GM11168 (cell line): ENCODE results near the gene STRA6.

Experiments
- in situ Hi-C: fragments of 300-500 bp; cut with MboI; formaldehyde crosslinking; loops from one replicate; pipeline ENCODE4 v1.12.0; 2022; ENCODE audit warnings: low sequenced_read_pairs; ENCODE audit not compliant: unreplicated experiment

Gene STRA6, protein sequence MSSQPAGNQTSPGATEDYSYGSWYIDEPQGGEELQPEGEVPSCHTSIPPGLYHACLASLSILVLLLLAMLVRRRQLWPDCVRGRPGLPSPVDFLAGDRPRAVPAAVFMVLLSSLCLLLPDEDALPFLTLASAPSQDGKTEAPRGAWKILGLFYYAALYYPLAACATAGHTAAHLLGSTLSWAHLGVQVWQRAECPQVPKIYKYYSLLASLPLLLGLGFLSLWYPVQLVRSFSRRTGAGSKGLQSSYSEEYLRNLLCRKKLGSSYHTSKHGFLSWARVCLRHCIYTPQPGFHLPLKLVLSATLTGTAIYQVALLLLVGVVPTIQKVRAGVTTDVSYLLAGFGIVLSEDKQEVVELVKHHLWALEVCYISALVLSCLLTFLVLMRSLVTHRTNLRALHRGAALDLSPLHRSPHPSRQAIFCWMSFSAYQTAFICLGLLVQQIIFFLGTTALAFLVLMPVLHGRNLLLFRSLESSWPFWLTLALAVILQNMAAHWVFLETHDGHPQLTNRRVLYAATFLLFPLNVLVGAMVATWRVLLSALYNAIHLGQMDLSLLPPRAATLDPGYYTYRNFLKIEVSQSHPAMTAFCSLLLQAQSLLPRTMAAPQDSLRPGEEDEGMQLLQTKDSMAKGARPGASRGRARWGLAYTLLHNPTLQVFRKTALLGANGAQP

DNA sequence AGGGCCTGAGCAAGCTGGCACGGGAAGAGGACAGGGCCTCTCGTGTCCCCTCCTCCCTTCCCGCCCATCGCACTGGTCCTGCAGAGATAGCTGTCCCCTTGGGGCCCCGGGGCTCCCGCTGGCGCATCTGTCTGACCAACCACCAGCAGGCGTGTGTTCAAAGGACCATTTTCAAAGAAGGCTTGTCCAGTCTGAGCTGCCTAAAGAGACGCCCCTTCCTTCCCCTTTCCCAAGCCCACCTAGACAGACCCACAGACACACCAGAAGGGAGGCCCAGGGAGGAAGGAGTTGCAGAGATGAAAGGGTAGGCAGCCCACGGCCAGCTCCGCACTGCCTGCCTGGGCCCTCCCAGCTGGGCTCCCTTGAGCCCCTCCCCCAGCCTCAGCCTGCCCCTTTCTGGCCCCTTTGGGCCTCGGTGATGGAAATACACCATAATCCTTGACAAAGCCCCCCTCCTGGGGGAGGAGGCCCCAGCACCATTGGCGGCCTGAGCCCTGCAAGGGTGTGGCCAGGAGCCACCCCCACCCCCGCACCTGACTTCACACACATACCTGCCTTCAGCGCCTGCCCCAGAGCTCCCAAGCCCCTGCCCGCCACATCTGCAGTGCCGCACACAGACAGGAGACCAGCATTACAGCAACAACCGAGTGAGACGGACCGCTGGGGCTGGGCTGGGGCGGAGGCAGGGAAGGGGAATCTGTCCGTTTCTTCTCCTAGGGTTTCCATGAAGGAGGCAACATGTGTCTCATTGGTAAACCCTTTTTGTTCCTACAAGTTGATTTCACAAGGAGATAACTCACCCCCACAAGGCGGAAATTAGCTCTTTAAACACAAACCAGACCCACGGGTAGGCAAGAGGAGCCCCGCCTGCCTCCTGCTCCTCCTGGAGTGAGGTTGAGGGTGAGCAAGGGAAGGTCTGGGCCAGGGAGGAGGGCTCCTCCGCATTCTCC lies at the start of gene STRA6:
Gene STRA6, minus strand, starts transcription at position 336 of the 950 bp plus-strand sequence. CDS start 520 bp downstream, outside the sequence.
- in situ Hi-C loops, result no loop called here

DNA sequence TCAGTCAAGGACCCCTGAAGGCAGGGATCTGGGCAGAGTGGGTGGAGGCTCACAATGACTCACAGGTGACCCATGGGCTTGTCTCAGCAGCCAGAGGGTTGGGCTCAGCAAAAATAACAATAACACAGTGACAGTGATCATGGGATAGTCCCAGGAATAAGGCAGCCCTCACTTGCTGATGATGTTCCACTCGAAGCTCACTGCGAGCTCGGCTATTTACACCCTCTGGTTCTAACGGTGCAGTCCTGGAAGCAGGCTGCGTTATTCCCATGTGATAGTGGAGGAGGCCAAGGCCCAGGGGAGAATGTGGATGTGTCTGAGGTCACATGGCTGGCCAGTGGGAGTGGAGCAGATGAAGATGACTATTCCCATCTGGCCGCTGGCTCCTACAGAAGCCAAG lies 49.7 kb upstream of the STRA6 start:
- in situ Hi-C loops, result no loop called here

DNA sequence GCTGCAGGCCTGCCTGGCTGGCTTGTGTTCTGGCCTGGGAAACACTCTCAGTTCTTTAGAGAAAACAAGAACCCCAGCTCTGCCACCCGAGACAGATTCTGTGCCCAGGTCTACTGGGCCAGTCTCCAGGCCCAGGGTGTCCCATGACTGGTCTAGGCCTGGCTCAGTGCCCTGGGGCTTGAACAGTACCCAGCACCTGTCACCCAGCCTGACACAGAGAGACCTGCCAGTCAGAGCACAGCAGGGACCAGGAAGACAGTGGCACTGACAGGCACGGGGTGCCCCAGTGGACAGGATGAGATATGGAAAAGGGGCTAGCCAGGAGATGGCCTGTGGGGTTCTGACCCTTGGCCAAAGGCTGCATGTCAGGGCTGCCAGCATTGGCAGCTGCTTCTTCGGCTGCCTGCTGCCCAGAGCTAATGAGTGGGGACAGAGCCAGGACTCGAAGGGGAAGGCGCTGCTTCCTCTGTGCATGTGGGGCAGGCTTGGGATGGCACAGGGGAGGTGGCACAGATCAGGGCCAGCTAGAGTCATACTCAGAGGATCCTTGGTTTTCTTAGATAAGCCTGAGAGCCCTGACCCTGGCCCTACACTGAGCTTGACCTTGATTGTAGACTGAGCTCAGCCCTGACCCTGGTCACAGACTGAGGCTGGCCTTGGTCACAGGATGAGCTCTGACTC lies 48.7 kb upstream of the STRA6 start:
- in situ Hi-C loops, result no loop called here

DNA sequence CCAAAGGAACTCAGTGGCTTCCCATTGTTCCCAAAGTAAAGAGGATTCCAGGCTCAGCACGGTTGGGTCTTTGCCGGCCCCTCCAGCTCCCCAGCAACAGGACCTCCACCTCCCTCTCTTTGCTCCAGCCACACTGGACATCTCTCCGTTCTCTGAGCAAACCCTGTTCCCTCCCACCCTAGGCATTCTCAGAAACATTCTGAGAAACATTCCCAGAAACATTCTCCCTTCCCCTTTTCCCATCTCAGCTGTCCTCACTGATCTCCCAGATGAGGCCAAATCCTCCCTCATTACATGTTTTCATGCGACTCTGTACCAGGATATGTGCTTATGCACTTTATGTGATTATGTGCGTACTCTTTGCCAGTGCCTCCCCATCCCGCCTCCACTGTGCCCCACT lies 47.7 kb upstream of the STRA6 start:
- in situ Hi-C loops, result no loop called here

DNA sequence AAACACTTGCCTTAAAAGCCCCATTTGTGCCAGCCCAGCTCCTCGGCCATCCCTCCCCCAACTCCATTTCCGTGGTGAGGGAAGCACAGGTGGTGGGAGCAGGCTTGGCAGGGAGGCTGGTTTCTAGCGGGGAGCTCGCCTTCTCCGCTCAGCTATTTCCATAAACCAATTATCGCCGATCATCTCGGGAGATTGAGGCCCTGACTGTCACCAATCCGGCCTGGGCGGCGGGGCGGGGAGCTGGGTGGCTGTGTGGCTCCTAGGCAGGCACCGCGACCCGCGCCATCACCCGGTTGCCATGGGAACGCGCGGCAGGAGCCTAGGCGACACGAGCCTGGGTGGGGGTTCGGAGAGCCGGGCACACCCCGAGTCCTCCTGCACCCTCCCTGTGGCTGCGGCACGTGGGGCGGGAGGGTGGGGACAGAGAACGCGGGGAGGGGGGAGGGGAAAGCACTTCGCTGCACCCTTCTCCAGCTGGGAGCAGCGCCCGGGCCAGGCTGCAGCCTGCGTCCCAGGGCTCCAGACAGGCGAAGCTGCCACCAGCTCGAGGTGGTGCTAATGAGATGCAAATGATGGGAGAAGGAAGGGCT lies 42.9 kb upstream of the STRA6 start:
- in situ Hi-C loops, result no loop called here

DNA sequence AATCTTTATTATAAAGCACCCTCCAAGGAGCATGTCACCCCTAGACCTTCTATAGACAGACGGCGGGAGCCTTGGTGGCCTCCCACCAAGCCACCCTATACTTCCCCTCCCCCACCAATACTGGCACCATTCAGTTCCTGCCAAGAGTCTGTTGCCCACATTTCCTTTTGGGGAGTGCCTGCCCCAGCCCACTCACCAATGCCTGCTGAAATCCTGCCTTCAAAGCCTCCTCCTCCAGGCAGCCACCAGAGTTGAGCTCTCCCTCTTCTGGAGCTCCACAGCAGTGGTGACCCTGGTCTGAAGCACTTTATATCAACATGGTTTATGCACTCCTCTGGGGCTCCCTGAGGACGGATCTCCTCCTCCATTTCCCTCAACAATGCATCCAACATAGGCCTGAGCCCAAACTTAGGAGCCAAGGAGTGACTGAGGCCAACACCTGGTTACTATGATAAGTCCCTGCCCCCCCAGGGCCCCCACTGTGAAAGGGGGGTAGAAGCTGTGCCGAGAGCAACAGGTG lies 42.3 kb upstream of the STRA6 start:
- in situ Hi-C loops, result no loop called here

DNA sequence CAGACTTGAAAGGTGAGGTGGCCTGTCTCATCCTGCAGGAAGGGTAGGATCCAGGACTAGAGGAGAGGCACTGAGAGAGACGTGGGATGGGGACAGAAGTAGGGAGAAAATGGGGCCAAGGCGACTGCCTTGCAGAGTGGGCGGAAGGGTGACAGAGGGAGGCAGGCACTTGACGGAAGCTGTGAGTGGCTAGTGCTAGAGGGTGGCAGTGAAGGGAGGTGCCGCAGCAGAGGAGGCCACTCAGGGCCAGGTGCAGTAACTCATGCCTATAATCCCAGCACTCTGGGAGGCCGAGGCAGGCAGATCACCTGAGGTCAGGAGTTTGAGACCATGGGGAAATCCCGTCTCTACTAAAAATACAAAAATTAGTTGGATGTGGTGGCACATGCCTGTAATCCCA lies 40.8 kb upstream of the STRA6 start:
- in situ Hi-C loops, result no loop called here

DNA sequence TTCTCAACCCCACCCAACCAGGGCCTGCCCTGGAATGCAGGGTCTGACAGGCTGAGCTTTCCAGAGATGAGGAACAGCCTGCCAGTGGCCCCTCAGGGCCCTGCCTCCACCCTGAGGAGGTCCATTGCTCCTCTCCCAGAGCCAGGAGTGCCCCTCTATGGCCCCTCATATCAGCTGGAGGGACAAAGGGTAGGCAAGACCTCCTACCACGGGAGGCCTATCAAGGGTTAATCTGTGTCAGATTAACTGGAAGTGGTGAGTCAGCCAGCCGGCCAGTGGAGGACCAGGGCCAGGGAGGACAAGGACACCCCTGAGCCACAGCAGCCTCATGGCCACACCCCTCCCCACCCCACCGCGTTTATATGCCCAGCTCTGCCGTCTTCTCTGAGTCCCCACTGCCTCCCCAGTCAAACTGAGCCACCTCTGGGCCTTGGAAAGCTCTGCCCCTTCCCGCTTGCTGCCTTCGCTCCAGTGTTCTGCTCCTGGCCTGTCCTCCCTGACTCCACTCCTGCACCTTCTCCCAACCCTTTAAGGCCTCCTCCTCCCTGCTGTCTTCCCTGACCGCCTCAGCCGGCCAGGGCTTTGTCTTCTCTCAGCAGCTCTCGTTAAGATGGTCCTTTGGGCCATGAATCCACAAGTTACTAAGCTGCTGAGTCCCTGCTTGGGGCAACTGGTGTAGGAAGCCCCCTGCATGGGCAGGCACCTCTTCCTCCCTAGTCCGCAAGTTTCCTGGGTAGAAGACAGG lies 40.0 kb upstream of the STRA6 start:
- in situ Hi-C loops, result no loop called here

DNA sequence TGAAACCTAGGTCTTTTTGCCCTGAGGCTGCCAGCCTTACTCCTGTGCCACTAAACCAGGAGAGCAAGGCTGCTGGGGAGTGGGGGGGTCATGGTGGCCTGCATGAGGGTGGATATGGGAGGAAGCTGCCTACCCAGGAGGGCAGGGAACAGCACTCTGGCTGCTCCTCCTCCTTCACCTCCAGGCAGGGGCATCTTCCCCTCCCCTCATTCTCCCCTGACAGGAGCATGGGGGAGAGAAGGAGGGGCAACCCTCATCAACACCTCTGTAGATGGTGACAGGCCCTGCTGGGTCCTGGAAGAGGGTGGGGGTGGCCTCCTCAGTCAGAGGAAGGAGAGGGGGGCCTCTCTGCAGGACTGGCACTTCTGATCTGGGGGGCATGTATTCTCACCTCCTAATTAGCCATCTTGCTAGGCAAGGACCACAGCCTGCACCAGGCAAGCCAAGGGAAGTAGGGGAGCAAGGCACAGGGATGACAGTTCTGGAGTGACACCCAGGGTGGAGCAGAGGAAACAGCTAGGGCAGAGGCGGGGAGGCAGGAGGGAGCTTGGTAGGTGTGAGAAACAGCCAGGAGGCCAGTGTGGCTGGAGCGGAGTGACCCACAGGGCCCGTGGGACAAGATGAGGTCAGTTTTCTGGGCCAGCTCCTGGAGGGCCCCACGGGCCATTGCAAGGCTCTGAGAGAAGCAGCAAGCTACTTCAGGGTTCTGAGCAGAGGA lies 38.5 kb upstream of the STRA6 start:
- in situ Hi-C loops, result no loop called here

DNA sequence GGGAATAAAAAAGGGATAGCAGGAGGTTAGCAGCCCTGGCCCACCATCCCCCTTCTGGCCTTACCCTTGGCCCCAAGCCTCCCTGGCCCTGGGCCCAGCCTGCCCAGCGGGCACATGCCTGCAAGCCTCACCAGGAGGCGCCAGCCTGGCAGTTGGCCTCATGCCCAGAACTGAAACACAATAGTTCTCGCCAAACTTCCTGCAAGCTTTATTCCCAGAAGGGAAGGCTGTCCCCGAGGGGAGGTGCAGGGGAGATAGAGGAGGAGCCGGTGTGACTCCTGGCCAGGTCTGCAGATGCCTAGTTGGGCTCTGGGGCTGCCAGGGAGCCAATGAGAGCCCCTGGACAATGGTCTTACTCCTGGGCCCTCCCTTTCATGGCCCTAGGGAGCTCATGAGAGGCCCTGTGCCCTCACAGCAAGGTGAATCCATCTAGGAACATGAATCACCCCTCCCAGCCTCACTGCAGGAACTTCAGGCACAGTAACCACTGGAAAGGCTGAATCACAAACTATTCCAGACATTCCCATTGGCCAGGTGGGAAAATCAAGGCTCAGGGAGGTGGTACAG lies 37.5 kb upstream of the STRA6 start:
- in situ Hi-C loops, result no loop called here

DNA sequence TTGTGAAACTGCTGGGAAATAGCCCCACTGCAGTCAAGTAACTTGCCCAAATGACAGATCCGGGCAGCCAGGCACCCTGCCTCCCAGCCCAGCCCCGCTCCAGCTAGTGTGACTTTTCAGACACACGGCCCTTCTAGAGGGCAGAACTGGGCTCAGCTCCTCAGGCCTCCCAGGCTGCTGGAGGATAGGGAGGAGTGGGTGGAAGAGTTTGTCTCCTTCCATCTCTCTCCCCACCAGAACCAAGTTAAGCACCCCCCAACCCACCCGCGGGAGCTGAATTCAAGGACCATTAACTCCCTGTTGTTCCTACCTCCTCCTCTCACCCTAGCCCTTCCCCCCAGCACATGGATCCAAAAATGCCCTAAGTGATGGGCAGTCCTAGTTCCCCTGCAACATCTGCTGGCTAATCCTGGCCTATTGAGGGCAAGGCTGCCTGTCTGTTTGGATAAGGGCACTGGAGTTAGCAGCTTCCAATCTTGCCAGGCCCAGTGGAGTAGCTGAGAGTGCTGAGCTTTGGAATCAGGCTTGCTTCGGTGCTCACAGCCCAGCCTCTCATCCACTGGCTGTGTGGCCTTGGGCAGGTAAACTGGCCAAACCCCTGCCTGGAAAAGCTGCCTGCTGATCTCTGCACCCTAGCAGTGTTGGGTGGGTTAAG lies 36.6 kb upstream of the STRA6 start:
- in situ Hi-C loops, result no loop called here

DNA sequence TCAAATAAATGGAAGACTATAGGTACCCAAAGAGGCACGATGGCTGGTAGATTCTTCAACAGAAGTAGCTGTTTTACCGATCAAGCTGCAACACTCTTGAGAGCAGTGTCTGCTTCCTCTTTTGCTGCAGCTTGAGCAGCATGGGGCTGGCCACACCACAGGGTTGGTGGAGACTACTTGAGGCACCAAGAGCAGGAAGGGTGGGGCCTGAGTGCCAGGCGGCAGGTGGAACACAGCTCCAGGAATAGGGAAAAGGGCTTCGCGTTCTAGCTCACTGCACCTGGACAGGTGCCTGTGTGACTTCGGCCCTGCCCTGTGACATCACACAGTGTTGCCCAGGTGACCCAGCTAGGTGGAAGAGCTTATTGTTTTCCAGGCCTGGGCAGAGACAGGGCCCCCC lies 33.4 kb upstream of the STRA6 start, which contains the start of gene CCDC33:
Gene CCDC33, plus strand, starts transcription at position 365 of the 400 bp plus-strand sequence. CDS start 394 bp downstream, outside the sequence.
- in situ Hi-C loops, result no loop called here

DNA sequence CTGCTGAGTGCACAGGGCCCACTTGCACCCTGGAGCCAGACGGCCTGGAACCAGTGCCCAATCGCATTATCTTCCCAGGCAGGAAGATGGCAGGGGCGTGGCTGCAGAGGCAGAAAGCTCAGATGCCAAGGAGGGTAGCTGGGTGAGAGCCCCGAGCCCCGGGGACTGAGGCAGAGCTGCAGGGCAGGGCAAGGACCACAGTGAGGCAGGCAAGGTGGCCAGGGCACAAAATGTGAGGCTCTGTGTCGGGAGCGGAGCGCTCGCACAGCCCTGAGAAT lies 31.9 kb upstream of the STRA6 start:
- in situ Hi-C loops, result no loop called here

DNA sequence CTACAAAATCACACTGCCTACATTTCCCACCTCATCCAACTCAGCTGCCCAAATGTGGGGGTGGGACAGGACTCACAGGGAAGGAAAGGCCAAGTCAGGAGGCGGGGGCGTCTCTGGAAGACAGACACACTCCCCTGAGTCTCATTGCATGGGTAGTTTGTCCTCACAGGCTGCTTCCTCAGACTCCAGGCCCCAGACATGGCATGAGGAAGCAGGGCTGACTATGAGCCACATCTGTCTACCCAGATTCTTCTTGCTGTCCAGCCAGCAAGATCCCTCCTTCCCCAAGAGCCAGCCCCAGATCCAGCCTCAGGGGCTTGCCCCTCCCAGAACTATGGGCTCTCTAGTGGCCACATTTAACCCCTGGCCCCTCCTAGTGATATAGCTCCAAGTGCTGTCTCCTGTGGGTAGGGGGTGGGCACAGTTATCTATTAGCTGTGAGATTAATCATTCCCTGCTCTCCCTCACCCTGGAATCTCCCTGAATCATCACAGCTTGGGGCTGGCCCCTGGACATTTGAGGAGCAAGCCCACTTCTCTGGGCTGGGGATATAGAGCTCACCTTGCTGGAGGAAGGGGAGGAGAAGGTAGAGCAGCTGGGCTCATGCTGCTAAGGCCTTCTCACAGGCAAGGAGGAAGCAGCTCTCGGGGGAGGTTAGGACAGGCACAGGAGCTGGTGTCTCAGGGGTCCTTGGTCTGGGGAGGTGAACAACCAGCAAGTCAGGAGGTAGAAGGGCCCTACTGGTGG lies 31.4 kb upstream of the STRA6 start:
- in situ Hi-C loops, result no loop called here

DNA sequence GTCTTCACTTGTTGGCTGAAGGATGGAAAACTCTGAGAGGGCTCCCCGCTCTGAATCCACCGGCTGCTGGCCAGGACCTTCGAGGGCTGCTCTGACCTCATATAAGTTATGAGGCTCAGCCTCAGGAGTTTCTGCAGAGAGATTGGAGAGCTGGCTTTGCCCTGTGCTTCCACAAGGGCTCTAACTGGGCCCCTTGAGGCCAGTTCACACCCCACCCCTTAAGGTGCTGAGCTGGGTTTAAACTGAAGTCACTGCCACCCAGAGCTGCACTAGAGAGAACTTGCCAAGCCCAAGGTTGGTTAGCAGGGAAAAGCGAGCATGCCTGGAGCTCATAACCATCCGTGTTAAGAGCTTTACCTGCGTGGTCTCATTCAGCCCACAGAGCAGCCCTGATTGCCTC lies 30.8 kb upstream of the STRA6 start:
- in situ Hi-C loops, result no loop called here

DNA sequence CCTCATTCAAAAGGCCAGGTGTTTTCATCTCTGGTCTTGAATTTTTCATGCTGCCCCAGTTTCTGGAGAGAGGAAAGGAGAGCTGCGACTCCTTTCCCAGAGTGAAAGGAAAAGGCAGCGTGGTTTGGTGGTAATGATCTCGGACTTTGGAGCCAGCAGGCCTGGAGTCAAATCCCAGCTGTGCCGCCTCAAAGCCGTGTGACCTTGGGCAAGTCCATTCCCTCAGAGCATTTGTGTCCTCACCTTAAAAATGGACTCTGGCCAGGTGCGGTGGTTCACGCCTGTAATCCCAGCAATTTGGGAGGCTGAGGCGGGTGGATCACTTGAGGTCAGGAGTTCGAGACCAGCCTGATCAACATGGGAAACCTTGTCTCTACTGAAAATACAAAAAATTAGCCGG lies 28.9 kb upstream of the STRA6 start:
- in situ Hi-C loops, result no loop called here

DNA sequence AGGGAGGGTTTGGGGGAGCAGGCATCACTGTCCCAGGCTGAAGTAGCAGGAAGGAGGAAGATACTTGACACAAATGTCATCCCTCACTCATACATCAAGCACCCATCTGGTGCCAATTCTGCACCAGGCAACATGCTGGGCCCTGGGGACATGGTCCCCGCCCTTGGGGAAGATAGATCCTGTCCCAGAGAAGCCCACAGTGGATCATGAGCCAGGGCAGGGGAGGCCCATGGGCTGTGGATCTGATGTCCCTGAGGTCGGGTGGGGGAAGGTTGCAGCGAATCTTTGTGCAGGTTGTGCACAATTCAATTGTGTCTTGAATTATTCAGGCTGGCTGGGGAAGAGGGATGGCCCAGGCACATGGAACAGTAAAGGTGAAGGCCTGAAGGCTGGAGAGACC lies 27.1 kb upstream of the STRA6 start:
- in situ Hi-C loops, result no loop called here
